BE2C (cell line): Measurements from ENCODE around the gene ELOVL6.
"Not testable (repeated sequence)": the region's sequence is repeated elsewhere in the genome, so short reads cannot be mapped to it uniquely, and the experiment has no call there.

Experiments used
- DNase-seq: peaks from one replicate; pipeline ENCODE4 v3.0.0-alpha.2; 2020
- H3K27me3 ChIP-seq: fragments of 250-450 bp; sonication (Bioruptor Pico); 2 replicates; pipeline ENCODE4 v1.5.1; 2020; ENCODE audit warnings: mild to moderate bottlenecking
- H3K36me3 ChIP-seq: fragments of 250-450 bp; sonication (Bioruptor Pico); 2 replicates; pipeline ENCODE4 v1.5.1; 2020; ENCODE audit warnings: mild to moderate bottlenecking
- H3K4me1 ChIP-seq: fragments of 250-450 bp; sonication (Bioruptor Pico); 2 replicates; pipeline ENCODE4 v1.5.1; 2020
- H3K4me3 ChIP-seq: 2 replicates; pipeline ENCODE4 v1.5.1; 2011; ENCODE audit warnings: low read depth, low read length
- H3K9me3 ChIP-seq: fragments of 250-450 bp; sonication (Bioruptor Pico); 2 replicates; pipeline ENCODE4 v1.5.1; 2020
- TF ChIP-seq, protein P1 (sequence below): IDR thresholded peaks from 2 replicates; pipeline ENCODE4 v1.5.1; 2012; ENCODE audit warnings: mild to moderate bottlenecking, low read depth, low read length

Gene ELOVL6

GRCh38 chr4:110231869-110232268 is 33.5 kb upstream of the ELOVL6 start:
- DNase-seq, result no peak
- H3K4me1 ChIP-seq, result no peaks in the 10 kb centered on the region
- H3K4me3 ChIP-seq, result no peak overlapping the region
- no peaks in the 10 kb centered on the region for H3K27me3 ChIP-seq
- no peaks in the 10 kb centered on the region for H3K9me3 ChIP-seq
- H3K36me3 ChIP-seq, result no peaks in the 10 kb centered on the region
- TF ChIP-seq, protein P1, sequence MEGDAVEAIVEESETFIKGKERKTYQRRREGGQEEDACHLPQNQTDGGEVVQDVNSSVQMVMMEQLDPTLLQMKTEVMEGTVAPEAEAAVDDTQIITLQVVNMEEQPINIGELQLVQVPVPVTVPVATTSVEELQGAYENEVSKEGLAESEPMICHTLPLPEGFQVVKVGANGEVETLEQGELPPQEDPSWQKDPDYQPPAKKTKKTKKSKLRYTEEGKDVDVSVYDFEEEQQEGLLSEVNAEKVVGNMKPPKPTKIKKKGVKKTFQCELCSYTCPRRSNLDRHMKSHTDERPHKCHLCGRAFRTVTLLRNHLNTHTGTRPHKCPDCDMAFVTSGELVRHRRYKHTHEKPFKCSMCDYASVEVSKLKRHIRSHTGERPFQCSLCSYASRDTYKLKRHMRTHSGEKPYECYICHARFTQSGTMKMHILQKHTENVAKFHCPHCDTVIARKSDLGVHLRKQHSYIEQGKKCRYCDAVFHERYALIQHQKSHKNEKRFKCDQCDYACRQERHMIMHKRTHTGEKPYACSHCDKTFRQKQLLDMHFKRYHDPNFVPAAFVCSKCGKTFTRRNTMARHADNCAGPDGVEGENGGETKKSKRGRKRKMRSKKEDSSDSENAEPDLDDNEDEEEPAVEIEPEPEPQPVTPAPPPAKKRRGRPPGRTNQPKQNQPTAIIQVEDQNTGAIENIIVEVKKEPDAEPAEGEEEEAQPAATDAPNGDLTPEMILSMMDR, result no peak

GRCh38 chr4:110229266-110229665 is 30.9 kb upstream of the ELOVL6 start:
- no peak for DNase-seq
- Histone ChIP-seq H3K27me3 (no peaks in the 10 kb centered on the region), H3K9me3 (no peaks in the 10 kb centered on the region), H3K4me3 (no peak overlapping the region), H3K4me1 (no peaks in the 10 kb centered on the region), H3K36me3 (no peaks in the 10 kb centered on the region)
- TF ChIP-seq, protein P1, result no peak

DNA sequence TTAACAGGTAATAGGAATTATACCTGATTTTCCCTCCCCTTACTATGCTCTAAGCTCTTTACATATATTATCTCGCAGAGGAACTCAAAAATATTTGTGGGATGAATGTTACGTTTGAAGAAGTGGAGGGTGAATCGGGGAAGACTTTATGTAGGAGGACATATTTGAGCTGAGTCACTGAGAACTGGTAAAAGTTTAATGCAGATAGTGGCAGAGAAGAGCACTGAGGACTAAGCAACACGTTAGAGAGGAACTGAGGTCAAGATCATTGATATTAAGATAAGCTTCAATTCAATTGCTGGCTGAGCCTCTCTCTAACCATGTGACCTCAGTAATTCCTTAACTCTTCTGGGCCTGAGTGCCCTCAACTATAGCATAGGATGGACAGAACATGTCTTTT is 26.4 kb upstream of the ELOVL6 start:
- no peak overlapping the region for H3K4me3 ChIP-seq
- DNase-seq, result no peak
- TF ChIP-seq, protein P1, result no peak

DNA sequence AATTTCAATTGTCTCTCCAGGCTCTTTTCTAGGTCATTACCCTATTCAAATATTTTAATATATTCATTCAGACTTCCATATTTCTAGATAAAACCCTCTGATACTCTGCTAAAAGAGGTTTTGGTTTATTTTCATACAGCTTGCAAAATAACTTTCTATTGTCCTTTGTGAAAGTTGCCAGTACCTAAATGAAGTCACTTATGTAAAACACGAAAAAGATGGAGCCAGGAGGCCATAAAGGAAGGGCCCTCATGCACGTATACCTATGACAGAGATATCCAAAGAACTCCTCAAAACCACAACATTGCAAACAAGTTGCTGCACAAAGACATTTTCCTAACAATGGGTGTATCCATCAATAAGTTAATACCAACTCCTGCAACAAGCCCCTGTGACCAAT is 25.7 kb upstream of the ELOVL6 start:
- H3K4me1 ChIP-seq, result no peaks in the 10 kb centered on the region
- no peaks in the 10 kb centered on the region for H3K9me3 ChIP-seq
- no peak for DNase-seq
- H3K4me3 ChIP-seq, result no peak overlapping the region
- no peaks in the 10 kb centered on the region for H3K36me3 ChIP-seq
- no peaks in the 10 kb centered on the region; the same call in 1 of the 2 replicates for H3K27me3 ChIP-seq
- TF ChIP-seq, protein P1, result no peak

More for the DNA sequence above, 26.4 kb upstream of the ELOVL6 start:
- Histone ChIP-seq H3K36me3 (no peaks in the 10 kb centered on the region), H3K27me3 (no peaks in the 10 kb centered on the region; the same call in 1 of the 2 replicates), H3K4me1 (no peaks in the 10 kb centered on the region), H3K9me3 (no peaks in the 10 kb centered on the region)

DNA sequence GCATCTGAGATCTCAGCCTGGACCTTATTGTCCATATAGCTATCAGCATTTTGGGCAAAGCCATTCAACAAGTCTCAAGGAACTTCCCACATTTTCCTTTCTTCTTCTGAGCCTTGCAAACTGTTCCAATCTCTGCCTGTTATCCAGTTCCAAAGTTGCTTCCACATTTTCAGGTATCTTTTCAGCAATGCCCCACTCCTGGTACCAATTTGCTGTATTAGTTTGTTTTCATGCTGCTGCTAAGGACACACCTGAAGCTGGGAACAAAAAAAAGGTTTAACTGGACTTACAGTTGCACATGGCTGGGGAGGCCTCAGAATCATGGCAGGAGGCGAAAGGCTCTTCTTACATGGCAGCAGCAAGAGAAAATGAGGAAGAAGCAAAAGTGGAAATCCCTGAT is 20.5 kb upstream of the ELOVL6 start:
- H3K4me1 ChIP-seq, DNase-seq, H3K27me3 ChIP-seq, H3K36me3 ChIP-seq, H3K4me3 ChIP-seq, H3K9me3 ChIP-seq: not testable (repeated sequence)

DNA sequence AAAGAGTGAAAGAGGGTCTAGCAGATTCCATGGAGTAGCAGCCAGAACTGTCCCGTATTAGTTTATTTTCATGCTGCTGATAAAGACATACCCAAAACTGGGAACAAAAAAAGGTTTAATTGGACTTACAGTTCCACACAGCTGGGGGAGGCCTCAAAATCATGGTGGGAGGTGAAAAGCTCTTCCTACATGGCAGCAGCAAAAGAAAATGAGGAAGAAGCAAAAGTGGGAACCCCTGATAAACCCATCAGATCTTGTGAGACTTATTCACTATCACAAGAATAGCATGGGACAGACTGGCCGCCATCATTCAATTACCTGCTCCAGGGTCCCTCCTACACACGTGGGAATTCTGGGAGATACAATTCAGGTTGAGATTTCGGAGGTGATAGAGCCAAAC is 18.8 kb upstream of the ELOVL6 start:
- not testable (repeated sequence) for H3K9me3 ChIP-seq, DNase-seq, H3K4me3 ChIP-seq, H3K27me3 ChIP-seq, H3K4me1 ChIP-seq, H3K36me3 ChIP-seq

- Histone ChIP-seq H3K36me3 (no peaks in the 10 kb centered on the region), H3K27me3 (no peaks in the 10 kb centered on the region)
Observed at GRCh38 chr4:110216129-110216528, 17.7 kb upstream of the ELOVL6 start.

More at GRCh38 chr4:110216129-110216528, 17.7 kb upstream of the ELOVL6 start:
- no peaks in the 10 kb centered on the region for H3K9me3 ChIP-seq
- H3K4me1 ChIP-seq, result no peaks in the 10 kb centered on the region
- no peak for DNase-seq
- no peak overlapping the region for H3K4me3 ChIP-seq
- TF ChIP-seq, protein P1, result no peak
